Right ventricle myocardium inferior (tissue), 1 donor: Measurements from ENCODE around the gene MAD2L1BP. TPM values are rescaled to one million over a fixed set of nuclear protein-coding genes. Genes with fewer than 3 reads are reported as not detected.
"Not testable (repeated sequence)": the region's sequence is repeated elsewhere in the genome, so short reads cannot be mapped to it uniquely, and the experiment has no call there.

ENCODE experiments used
- ATAC-seq: fragments of 200-7000 bp; cut with Tn5 transposase; one replicate; pipeline ENCODE4 v1.9.1; 2020; ENCODE audit warnings: mild to moderate bottlenecking, moderate library complexity
- DNase-seq: peaks from one replicate; pipeline ENCODE4 v3.0.0; 2021; ENCODE audit errors: missing footprints
- intact Hi-C: fragments of 100-400 bp; cut with DNase I; formaldehyde crosslinking; loops from one replicate; pipeline ENCODE4 v1.11.0; 2022
- total RNA-seq: library from RNA; stranded (reverse); fragmentation: NEBNext Ultra II Directional; extraction: Animal tissue kit (Norgen Biotek cat#: 25700); gene quantifications from one replicate; pipeline ENCODE4 v1.2.1, GENCODE V29; 2021
- donor health status: DM: no; HTN: yes; CAD: no; lungs with severe emphysema.

The MAD2L1BP gene
- total RNA-seq, 1 donor from 2014 or later, result 26.7 TPM

DNA sequence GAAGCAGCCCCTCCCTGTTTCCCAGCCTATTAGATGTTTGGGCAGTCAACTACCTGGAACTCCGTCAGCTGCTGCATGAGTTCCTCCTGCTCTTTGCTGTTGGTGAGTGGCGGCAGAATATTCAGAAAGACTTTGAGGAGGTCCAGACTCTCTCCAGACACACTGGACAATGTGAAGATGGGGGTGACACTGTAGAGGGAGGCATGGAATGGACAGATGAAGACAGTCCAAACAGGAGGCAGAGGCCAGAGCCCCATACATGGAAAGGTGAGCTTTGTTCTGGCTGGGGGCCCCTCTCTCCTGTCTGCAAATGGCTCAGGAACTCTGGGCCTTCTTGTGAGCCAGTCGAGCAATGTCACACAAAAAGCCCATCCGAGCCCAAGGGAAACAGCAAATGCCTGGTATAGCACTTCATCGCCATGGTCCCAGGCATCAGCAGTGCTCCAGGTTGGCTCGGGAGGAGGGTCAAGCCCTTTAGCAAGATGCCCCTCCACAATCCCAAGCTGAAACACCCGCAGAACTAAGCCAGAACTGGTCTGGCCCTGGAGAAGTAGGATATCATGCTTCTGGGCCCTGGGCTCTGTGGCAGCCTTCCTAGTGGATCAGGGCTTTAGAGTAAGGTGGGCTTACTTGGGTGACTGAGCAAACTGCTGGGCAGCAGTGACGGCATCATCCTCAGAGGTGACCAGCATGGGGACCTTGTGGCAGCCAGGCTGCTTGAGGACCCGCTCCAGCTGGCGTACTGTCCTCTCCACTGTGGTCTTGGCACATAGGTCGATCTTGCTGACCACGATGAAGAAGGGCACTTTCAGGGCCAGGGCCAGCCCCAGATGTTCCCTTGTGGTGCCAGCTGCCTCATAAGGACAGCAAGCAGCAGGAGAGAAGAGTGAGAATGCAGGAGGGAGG, 11.5 kb upstream of the MAD2L1BP start:
- ATAC-seq (no peak), DNase-seq (no peak)
- intact Hi-C loops, result no loop called here

DNA sequence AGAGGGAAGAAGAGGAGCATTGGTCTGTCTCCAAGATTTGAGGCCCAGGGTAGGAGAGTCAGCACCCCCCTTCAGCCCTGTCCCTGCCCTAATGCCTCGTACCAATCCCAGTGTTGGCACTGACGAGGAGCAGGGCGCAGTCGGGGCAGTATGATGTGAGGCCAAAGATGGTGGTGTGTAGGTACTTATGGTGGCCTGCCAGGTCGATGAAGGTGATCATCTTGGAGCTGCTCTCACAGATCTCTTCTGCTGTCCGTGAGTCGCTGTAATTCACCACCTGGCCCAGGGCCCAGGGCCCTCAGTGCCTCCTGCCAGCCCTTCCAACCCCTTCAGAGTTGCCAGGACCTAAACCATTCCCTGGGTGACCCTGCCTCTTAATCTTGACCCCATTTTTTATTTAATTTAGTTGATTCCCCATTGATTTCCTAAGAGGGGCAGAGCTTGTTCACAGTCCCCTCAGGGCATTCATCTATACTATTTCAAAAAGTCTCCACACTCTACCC, 10.8 kb upstream of the MAD2L1BP start:
- intact Hi-C loops, result no loop called here
- DNase-seq (no peak), ATAC-seq (no peak)

DNA sequence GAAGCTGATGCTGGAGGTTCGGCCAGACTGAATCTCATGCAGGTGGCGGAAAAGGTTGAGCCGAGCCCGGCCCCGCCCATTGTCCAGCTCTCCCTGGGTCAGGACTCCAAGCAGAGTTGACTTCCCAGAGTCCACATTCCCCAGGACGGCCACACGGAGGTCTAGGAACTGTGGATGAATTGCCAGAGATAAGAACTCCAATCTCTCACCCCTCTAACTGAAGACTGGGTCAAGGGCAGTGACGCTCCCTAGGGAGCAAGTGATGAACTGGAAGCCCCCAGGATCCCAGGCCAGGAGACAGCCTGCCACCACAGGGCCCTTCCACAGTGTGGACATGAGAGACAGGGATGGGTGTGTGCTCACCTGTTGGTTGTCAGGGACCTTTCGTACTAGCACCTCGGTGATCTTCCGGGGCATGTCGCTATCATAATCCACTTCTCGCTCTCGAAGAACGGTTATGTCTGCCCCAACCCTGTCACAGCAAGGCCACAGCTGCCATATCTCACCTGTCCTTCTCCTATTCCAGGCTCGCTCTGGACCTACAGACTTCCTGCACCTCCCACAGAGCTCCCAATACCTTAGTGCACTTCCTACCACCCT, 10.1 kb upstream of the MAD2L1BP start:
- ATAC-seq (no peak), DNase-seq (no peak)
- intact Hi-C loops, result no loop called here

DNA sequence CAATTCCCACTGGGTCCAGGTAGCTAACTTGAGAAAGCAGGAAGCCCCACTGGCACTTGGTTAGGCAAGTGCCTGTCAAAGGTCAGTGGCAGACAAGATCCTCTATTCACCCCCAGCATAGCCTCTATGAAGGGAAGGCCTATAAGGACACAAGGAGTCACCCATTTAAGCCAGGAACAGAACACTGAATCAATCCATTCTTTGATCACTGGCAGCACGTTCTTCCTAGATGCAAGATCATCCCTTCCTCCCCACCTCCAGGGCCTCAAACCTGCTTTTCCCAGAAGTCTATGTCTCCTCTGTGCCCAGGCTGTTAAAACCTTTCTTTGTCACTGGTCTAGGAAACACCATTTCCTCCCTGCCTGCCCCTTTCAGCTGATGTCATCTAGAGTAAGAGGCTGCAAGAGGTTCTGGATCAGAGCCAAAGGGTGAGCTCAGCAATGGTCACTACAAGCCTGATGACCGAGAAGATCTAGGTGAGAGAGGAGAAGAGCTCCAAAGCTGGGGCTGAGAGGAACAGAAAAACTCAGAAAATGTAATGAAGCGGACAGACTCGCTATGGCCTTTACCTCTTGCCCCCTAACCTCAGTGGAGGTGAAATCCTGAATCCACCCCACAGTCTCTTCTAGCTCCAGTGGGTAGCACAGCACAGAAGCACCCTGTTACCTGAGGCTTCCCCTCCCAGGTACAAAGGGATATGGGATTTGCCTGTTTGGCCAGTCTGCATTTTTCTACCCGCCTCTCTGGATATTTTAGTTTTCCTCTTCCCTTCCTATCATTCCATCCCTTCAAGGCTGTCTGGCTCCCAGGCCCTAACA, 8.4 kb upstream of the MAD2L1BP start:
- ATAC-seq (no peak), DNase-seq (peak; percentile 84)
- intact Hi-C loops, result no loop called here

DNA sequence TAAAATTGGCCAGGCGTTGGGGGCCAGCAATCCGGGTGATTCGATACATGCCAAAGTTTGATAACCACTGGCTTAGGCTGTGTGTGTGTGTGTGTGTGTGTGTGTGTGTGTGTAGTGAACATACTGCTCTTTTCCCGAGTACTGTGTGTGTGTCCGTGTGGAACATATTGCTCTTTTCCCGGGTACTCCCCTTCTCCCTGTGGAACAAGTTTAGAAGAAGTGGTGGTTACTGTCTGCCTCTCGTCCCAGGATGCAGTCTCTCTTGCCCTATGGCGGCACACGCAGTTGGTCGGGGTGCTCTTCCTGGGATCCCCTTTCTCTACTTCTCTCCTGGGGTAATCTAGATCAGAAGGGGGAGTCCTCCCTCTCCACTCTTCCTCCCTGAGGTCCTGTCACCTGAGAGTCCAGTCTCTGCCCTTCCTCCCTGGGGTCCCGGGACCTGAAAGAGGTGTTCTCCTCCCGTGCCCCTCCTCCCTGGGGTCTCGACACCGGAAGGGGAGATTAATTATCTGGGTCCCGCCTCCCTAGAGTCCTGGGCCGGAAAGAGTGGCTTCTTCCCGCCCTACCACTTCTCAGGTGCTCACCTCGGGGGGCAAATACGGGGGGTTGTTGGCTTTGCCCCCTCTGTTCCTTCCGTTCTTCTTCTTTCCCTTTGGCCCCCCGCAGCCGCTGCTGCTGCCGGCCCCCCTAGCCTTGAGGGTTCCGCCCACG, 7.1 kb upstream of the MAD2L1BP start:
- intact Hi-C loops, result no loop called here
- DNase-seq (no peak), ATAC-seq (no peak)

DNA sequence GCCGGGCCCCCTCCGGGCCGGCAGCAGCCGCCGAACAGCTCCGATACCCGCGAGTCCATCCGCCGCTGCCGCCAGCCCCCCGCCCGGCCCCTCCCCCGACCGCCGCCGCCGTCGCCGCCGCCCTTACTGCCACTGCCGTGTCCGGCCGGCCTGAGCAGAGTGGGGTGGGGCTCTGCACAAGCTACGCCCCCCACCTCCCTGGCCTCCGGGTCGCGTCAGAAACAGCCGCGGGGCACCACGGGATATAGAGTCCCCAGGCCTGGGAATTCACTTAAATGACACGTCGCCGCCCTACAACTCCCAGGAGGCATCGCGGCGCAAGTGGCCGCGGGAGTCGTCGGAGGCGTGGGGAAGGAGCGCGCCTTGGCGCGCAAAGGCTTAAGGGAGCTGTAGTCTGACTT, 6.5 kb upstream of the MAD2L1BP start, which contains the start of gene GTPBP2:
TSS of gene GTPBP2 (minus strand) at position 161 of the 401 bp plus-strand sequence. CDS start at position 59, 102 bp downstream.
- DNase-seq, result peak; percentile 100
- intact Hi-C loops, result no loop called here

DNA sequence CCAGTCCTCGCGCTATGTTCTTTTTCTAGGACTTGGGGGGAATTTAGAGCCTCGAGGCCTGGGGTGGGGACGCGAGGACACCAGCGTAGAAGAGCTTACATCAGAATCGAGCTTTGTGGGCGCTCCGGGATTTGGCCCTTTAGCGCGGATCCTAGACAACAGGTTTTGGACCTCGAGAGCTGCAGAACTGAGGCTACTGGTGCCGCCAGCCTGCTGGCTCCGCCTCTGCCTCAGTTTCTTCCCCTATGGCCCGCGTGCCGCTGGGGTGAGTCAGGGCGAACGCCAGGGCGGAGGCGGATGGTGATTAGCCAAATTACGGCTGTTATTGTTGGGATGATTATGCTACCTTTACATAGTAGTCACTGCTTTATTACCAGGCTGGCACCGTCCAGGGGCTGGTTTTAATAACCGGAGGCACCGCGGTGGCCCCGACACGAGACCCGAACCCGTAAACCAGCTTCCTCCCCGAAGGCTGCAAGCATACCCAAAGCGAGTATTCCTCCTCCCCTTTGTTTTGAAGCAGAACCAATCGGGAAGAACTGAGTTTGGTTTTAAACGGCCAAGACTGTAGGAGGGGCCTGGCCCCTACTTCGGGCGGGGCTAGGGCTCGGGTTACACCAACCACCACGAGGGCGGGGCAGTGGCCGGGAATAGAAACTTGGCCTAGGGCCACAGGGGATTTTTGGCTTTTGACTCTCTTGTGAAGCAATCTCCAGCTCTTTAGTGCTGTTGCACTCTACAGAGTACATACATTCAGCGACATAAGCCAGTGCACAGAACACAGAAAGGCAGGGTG, 5.9 kb upstream of the MAD2L1BP start:
- ATAC-seq (peak; percentile 91), DNase-seq (peak; percentile 96)
- intact Hi-C loops, result no loop called here

More for the DNA sequence above, 6.5 kb upstream of the MAD2L1BP start, which contains the start of gene GTPBP2:
- peak; percentile 94 for ATAC-seq

DNA sequence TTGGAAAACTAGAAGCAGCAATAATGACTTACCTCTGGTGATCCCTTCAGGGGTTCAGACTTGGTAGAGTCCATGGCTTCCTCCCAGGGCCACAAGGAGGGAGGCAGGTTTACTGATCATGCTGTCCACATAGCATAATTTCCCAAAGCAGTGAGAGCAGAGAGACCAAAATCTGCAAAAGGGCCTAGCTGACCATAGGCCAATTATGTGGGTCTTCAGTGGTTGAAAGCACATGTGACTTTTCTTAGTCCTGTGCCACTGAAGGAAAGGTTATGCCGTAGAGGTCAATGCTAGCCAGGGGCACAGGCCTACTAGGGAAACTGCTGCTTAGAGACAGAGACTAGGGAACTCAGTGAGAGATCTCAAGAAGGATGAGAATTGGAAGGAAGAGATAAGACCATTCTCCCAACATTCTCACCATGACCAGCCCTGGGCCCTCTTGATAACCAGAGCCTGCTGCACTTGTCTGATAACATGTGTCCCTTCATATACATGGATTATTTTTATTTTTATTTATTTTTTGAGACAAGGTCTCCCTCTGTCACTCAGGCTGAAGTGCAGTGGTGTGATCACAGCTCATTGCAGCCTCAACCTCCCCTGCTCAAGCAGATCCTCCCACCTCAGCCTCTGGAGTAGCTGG, 4.5 kb upstream of the MAD2L1BP start:
- DNase-seq (peak; percentile 57), ATAC-seq (no peak)
- intact Hi-C loops, result no loop called here

DNA sequence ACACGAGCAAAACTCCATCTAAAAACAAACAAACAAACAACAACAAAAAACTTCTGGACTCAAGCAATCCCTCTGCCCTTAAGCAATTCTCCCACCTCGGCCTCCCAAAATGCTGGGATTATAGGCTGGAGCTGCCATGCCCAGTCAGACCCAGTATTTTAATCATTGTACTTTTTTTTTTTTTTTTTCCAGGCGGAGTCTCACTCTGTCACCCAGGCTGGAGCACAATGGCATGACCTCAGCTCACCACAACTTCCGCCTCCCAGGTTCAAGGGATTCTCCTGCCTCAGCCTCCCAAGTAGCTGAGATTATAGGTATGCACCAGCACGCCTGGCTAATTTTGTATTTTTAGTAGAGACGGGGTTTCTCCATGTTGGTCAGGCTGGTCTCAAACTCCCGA, 2.6 kb upstream of the MAD2L1BP start:
- intact Hi-C loops, ATAC-seq, DNase-seq: not testable (repeated sequence)

DNA sequence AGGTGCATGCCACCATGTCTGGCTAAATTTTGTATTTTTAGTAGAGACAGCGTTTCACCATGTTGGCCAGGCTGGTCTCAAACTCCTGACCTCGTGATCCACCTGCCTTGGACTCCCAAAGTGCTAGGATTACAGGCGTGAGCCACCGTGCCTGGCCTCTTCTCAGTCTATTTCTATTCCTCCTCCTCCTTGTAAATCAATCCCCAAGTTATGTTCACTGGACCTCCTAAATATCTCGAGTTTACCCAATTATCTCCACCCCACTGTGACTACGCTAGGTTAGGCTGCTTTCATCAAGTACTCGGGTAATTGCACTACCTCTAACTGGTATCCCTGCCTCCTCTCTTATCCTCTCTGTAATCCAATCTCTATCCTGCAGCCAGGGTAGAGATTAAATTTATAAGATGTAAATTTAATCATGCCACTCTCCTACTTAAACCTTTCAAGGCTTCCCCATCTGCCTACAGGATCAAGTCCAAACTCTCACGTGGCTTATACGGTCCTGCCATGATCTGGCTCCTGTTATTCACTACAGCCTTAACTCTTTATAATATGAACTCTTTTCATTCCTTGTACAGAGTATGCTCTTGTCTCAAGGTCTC, 837 bp upstream of the MAD2L1BP start:
- ATAC-seq (no peak), DNase-seq (no peak)
- intact Hi-C loops, result no loop called here

DNA sequence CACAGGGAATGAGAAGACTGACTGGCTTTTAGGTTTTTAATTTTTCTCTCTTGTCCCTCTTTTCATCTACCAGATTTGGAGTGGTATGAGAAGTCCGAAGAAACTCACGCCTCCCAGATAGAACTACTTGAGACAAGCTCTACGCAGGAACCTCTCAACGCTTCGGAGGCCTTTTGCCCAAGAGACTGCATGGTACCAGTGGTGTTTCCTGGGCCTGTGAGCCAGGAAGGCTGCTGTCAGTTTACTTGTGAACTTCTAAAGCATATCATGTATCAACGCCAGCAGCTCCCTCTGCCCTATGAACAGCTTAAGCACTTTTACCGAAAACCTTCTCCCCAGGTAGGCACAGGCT, 644 bp downstream of the MAD2L1BP start:
- ATAC-seq (no peak), DNase-seq (no peak)
- intact Hi-C loops, result no loop called here

DNA sequence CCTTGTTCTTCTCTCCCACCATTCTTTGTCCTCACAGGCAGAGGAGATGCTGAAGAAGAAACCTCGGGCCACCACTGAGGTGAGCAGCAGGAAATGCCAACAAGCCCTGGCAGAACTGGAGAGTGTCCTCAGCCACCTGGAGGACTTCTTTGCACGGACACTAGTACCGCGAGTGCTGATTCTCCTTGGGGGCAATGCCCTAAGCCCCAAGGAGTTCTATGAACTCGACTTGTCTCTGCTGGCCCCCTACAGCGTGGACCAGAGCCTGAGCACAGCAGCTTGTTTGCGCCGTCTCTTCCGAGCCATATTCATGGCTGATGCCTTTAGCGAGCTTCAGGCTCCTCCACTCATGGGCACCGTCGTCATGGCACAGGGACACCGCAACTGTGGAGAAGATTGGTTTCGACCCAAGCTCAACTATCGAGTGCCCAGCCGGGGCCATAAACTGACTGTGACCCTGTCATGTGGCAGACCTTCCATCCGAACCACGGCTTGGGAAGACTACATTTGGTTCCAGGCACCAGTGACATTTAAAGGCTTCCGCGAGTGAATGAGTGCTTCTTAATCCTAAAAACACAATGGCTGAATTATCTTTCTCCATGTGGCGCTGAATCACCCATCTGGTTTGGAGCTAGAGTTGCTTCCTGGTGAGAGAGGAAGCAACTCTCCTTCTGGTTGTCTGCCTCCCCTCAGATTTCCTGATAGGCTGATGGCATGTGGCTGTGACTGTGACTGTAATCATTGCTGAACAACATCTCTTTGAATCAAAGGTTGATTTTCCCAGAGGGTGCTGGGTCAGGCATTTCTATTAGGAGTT, 4.6 kb downstream of the MAD2L1BP start:
- DNase-seq (no peak), ATAC-seq (no peak)
- intact Hi-C loops, result no loop called here

DNA sequence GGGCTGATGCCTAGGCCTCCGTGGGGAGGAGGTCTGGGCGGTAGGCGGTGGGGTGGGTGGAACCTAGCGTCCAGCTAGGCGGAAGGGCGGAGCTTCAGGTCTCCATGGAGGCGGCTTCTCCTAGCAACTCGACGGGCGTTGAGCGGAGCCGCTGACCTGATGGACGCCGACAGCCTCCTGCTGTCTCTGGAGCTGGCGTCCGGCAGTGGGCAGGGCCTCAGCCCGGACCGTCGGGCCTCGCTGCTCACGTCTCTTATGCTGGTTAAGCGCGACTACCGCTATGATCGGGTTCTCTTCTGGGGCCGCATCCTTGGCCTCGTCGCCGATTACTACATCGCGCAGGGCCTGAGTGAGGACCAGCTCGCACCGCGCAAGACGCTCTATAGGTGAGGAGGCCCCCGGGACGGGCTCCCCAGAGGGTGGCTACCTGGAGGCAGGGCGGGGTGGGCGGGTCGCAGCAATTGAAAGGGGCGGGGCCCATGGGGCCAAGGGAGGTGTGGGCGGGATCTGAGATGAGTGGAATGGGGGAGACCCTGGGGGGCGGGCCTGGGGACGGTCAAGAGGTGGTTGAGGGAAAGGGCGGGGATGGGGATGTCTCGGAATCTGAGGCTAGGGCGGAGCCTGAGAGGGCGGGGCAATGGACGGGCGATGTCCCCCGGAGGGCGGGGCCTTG, 9.4 kb downstream of the MAD2L1BP start, which contains the start of gene RSPH9:
TSS of gene RSPH9 (plus strand) at position 97 of the 673 bp plus-strand sequence. CDS start at position 160, 63 bp downstream.
- intact Hi-C loops, result no loop called here
- peak; percentile 86 for DNase-seq
- peak; percentile 78 for ATAC-seq

DNA sequence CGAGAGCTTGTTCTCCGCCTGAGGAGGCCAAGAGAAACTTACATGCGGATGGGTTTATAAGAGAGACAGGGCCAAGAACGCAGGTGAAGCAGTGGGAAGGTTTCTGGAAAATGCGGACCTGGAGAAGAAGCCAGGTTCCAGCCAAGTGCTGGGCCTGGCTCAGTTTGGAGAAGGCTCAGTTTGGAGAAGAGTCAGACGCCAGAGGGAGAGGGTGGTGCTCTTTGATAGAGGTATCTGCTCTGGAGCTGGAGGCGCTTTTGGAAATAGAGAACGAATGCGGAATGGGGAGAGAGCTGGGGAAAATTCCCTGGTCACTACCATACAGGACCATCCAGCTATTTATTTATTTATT, 9.9 kb downstream of the MAD2L1BP start:
- intact Hi-C loops, result no loop called here
- ATAC-seq, result peak; percentile 14
- DNase-seq, result no peak

DNA sequence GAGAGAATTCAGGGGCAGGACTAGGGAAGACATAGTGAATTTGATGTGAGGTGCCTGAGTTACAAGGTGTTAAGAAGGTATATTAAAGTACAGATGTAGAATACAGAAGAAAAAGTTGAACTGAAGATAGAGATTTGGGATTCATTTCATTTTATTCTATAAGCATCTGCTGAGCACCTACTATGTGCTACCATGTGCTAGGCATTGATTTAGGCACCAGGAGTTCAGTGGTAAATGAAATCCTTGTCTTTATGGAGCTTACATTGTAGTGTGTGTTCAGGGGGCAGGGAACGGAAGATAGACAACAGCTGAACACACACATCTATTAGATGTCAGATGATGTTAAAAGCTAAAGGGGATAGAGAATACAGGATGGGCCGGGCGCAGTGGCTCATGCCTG, 12.0 kb downstream of the MAD2L1BP start:
- intact Hi-C loops, result no loop called here
- no peak for DNase-seq
- ATAC-seq, result no peak

DNA sequence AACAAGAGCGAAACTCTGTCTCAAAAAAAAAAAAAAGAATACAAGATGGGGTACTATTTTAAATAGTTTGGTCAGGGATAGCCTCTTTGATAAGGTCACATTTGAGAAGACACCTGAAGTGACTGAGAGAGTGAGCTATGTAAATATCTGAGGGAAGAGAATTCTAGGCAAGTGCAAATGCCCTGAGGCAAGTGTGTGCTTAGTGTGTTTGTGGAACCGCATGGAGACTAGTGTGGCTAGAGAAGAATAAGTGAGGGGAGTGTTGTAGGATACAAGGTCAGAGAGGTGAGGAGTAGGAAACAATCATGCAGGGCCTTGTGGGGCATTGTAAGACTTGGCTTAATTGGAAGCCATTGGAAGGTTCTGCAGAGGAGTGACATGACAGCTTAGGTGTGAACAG, 12.6 kb downstream of the MAD2L1BP start:
- no peak for ATAC-seq
- no peak for DNase-seq
- intact Hi-C loops, result no loop called here
